Upper lobe of left lung (tissue), 4 donors: ENCODE data around the gene ROPN1L.
"Not testable (repeated sequence)": the region's sequence is repeated elsewhere in the genome, so short reads cannot be mapped to it uniquely, and the experiment has no call there.

Source experiments
- CTCF ChIP-seq, 6 experiments: fragments of 450-650 bp in 4 of 6; fragments of 200-600 bp in 2 of 6; sonication (generic) in 2 of 6; IDR thresholded peaks; one replicate each; pipeline ENCODE4 v1.5.1; 2016 to 2019; ENCODE audit warnings: antibody characterized with exemption in 6 of 6
- EP300 ChIP-seq, 4 donors: sonication (generic); formaldehyde crosslinking; IDR thresholded peaks; one replicate each; pipeline ENCODE4 v1.5.1; 2017; ENCODE audit warnings: antibody characterized with exemption in 4 of 4, control low read depth in 2 of 4
- POLR2A ChIP-seq, 4 donors: fragments of 450-650 bp; IDR thresholded peaks; one replicate each; pipeline ENCODE4 v1.5.1; 2016 to 2017; ENCODE audit warnings: antibody characterized with exemption in 4 of 4, mild to moderate bottlenecking in 2 of 4
- POLR2AphosphoS5 ChIP-seq, 2 donors: sonication (generic); formaldehyde crosslinking; IDR thresholded peaks; one replicate each; pipeline ENCODE4 v1.5.1; 2017; ENCODE audit warnings: antibody characterized with exemption in 2 of 2

- not testable (repeated sequence) for TF ChIP-seq CTCF, POLR2A, POLR2AphosphoS5, EP300 (IDR thresholded peaks at IDR 0.05)
Observed at GRCh38 chr5:10392567-10393328, 48.9 kb upstream of the ROPN1L start.
